ENCODE data around the gene GSTCD.

GSTCD gene

DNA sequence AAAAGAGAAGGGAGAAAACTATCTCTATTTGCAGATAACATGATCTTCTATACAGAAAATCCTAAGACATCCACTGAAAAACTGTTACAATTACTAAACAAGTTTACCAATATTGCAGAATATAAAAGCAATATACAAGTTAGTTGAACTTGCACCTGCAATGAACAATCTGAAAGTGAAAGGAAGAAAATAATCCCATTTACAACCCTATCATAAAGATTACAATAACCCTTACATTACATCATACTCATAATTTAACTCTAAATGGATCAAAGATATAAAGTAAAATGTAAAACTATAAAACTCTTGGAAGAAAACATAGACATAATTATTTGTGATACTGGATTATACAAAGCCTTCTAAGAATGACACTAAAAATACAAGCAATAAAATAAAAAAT is 77.2 kb downstream of the GSTCD start:
- TF ChIP-seq, protein P1, sequence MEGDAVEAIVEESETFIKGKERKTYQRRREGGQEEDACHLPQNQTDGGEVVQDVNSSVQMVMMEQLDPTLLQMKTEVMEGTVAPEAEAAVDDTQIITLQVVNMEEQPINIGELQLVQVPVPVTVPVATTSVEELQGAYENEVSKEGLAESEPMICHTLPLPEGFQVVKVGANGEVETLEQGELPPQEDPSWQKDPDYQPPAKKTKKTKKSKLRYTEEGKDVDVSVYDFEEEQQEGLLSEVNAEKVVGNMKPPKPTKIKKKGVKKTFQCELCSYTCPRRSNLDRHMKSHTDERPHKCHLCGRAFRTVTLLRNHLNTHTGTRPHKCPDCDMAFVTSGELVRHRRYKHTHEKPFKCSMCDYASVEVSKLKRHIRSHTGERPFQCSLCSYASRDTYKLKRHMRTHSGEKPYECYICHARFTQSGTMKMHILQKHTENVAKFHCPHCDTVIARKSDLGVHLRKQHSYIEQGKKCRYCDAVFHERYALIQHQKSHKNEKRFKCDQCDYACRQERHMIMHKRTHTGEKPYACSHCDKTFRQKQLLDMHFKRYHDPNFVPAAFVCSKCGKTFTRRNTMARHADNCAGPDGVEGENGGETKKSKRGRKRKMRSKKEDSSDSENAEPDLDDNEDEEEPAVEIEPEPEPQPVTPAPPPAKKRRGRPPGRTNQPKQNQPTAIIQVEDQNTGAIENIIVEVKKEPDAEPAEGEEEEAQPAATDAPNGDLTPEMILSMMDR (conservative IDR thresholded peaks at IDR 0.05) = no peak
- TF ChIP-seq ZFX (IDR thresholded peaks at IDR 0.05) = no peak
- no peak overlapping the region for H3K27ac ChIP-seq

DNA sequence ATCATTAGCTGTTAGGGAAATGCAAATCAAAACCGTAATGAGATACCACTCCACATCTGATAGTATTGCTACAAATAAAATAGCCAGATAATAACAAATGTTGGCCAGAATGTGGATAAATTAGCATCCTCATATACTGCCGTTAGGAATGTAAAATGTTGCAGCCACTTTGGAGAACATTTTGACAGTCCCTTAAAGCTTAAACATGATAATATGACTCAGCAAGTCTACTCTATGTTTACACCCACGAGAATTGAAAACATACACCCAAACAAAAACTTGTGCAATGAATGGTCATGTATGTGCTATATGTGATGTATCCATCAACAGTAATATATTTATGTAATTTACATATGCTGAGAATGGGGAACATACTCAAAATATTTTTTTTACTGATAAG is 78.2 kb downstream of the GSTCD start:
- TF ChIP-seq, protein P1 (conservative IDR thresholded peaks at IDR 0.05) = no peak
- no peak for TF ChIP-seq ZFX (IDR thresholded peaks at IDR 0.05)
- H3K27ac ChIP-seq = no peak overlapping the region

DNA sequence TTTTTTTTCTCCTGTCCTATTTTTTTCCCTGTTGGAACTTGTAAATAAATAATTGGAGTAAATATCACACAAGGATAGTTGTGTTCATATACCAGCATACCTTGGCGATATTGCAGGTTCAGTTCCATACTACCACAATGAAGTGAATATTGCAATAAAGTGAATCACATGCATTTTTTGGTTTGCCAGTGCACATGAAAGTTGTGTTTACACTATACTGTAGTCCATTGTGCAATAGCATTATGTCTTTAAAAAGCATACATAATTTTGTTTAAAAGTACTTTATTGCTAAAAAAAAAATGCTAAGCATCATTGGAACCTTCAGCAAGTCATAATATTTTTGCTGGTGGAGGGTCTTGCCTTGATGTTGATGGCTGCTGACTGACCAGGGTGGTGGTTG is 88.6 kb downstream of the GSTCD start:
- no peak overlapping the region for H3K27ac ChIP-seq
- TF ChIP-seq, protein P1 (conservative IDR thresholded peaks at IDR 0.05) = no peak
- TF ChIP-seq ZFX (IDR thresholded peaks at IDR 0.05) = no peak

DNA sequence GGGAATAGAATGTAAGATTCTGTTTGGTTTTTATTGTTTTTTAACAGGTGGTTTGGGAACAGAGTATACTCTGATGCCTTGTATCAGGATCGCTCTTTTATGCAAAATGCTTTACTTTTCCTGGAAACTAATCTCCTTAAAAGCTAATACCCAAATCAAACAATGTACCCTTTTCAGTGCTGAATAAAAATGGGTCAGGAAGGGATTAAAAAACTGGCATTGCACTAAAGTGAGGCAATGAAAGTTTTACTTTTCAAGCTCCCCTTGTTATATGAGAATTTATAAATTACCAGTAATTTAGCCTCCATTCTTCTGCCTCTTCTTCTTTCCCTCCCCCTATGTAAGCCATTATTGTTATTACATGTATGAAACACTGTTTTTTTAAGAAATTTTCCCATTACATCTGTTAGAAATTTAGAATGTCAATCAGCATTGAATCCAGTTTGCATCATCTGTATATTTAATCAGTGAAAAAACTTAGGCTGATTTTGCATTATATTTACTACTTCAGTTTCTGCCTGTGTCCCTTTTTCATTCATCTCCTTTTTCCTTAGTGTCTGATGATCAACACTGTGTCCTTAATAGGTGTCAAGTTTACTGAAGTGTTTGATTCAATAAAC is 97.0 kb downstream of the GSTCD start:
- H3K27ac ChIP-seq = no peak overlapping the region

DNA sequence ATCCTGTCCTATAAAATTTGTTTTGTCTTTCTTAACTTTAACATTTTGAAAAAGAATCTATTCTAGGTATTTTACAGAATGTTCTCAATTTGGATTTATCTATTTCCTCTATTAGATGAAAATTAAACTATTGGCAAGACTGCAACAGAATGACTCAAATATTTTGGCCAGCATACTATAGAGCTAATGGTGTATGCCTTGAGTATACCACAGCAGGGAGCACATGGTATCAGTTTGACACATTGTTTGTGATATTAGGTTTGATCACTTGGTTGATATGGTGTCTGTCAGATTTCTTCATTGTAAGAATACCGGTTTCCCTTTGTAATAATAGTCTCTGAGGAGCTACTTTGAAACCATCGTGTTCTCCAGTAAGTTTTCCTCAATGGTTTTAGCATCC is 98.9 kb downstream of the GSTCD start:
- no peak for TF ChIP-seq ZFX (IDR thresholded peaks at IDR 0.05)
- TF ChIP-seq, protein P1 (conservative IDR thresholded peaks at IDR 0.05) = no peak
- no peak overlapping the region for H3K27ac ChIP-seq

More for the DNA sequence above, 97.0 kb downstream of the GSTCD start:
- TF ChIP-seq ZFX (IDR thresholded peaks at IDR 0.05) = no peak
- TF ChIP-seq, protein P1 (conservative IDR thresholded peaks at IDR 0.05) = no peak

DNA sequence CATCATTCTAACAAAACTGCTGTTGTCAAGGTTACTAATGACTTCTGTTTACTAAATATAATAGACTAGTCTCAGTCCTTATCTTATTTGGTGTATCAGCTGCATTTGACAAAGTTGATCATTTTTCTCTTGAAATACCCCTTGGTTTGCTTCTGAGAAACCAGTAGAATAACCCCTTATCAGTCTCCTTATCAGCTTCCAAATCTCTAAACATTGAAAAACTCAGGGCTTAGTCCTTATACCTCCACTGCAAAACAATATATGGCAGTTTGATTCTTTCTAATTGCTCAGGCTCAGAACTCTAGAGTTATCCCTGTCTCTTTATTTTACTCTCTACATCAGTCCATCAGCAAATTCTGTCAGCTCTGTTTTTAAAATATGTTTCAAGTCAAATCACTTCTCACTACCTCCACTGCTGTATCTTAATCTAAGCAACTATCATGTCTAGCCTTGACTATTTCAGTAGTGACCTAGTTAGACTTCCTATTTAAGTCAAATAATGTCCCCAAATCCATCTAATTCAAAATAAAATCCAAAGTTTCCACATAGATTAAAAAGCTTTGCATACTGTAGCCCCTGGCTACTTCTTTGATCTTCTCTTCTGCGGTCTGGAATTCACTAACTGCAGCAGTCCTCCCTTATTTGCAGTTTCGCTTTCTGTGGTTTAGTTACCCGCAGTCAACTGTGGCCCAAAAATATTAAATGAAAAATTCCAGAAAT is 99.6 kb downstream of the GSTCD start:
- no peak for TF ChIP-seq ZFX (IDR thresholded peaks at IDR 0.05)
- TF ChIP-seq, protein P1 (conservative IDR thresholded peaks at IDR 0.05) = no peak

DNA sequence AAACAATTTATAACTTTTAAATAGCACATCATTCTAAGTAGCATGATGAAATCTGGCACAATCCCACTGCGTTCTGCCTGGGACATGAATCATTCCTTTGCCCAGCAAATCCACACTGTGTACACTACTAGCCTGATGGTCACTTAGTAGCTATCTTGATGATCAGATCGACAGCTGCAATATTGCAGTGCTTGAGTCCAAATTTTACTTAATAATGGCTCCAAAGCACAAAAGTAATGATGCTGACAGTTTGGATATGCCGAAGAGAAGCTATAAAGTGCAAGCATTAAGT is 100.1 kb downstream of the GSTCD start:
- H3K27ac ChIP-seq = no peak overlapping the region
- TF ChIP-seq ZFX (IDR thresholded peaks at IDR 0.05) = no peak
- TF ChIP-seq, protein P1 (conservative IDR thresholded peaks at IDR 0.05) = no peak

More for the DNA sequence above, 99.6 kb downstream of the GSTCD start:
- H3K27ac ChIP-seq = no peak overlapping the region

All from C4-2B (cell line).